ENCODE data around the gene C12orf75.

Gene C12orf75

GRCh38 chr12:105420046-105420445 is 89.6 kb downstream of the C12orf75 start:
- DNase-seq, result no peak

GRCh38 chr12:105420659-105421240 is 90.3 kb downstream of the C12orf75 start:
- DNase-seq, result peak; percentile 80

All from NCI-H1105 treated with DMSO at 0.1 percent for 48 hours (cell line).